GM10266 (cell line): ENCODE results near the gene STATH.

Experiments
- DNase-seq: peaks from one replicate; pipeline ENCODE4 v3.0.0; 2012; ENCODE audit errors: extremely low spot score
- CTCF ChIP-seq: IDR thresholded peaks from 2 replicates; pipeline ENCODE4 v1.5.1; 2012; ENCODE audit warnings: mild to moderate bottlenecking, low read depth; ENCODE audit not compliant: control insufficient read depth, insufficient read depth; ENCODE audit errors: missing control alignments

STATH gene

DNA sequence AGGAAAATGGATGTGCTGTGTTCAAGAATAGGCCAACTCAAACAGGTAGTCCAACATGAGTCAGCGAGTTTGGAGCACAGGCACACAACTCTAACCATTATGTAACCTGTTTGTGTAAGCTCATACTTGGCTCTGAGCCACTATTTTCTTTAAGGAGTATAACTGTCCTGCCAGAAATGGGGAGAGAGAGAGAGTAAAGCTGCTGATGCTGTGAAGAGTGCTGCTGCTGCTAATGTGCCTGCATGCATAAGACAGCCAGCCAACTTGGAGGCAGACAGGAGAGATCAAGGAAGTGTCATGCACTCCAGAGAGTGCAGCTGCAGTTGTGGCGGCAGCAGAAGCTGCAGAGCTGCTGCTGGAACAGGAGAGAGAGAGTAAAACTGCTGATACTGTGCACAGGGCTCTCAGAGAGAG is 11.7 kb upstream of the STATH start:
- DNase-seq, result no peak
- no peak for TF ChIP-seq CTCF

GRCh38 chr4:69986663-69987062 is 9.1 kb upstream of the STATH start:
- TF ChIP-seq CTCF, result no peak
- DNase-seq, result no peak

- TF ChIP-seq CTCF, result no peak
- no peak for DNase-seq
These were observed 4.8 kb upstream of the STATH start for GRCh38 chr4:69991016-69991415.

GRCh38 chr4:69994782-69995181 is 984 bp upstream of the STATH start:
- TF ChIP-seq CTCF, result no peak
- no peak for DNase-seq

DNA sequence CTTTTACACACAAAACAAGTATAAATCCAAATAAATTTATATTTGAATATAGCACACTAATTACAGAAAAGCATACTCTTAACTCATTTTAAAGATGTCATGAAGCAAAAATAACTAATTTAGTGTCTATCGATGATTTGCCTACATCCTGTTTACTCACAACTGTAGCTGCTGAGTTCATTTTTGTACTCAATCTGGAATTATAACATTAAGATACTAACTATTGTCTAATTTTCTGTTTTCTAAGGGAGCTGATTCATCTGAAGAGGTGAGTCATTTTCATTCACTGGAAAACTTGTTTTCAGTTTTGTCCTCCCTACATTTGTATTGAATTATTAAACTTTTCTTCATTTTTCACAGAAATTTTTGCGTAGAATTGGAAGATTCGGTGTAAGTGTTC is 3.7 kb downstream of the STATH start:
- no peak for DNase-seq
- no peak for TF ChIP-seq CTCF

- DNase-seq, result no peak
- TF ChIP-seq CTCF, result no peak
These were observed 4.9 kb downstream of the STATH start for GRCh38 chr4:70000711-70001110.

DNA sequence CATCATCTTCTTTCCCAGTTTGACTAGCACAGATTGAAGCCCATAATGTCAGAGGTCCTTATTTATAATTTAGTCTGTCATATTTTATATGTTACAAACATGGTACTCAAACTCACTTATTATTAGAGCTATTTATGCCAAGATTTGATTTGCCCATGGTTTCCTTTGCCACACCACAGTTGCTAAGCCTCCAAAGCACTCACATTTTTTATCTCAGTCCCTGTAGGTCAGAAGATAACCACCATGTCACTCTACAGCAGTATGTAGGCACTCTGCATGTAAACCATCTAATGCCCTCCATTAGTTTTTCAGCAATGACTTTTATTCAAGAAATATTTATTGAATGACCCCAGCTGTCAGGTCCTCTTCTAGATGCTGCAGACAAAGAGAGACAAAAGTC is 6.7 kb downstream of the STATH start:
- TF ChIP-seq CTCF, result no peak
- no peak for DNase-seq
